K562 (cell line): ENCODE data around the gene SLC4A2. TPM values are rescaled to one million over a fixed set of nuclear protein-coding genes. Genes with fewer than 3 reads are reported as not detected.

Experiments
- ARID1B ChIP-seq: fragments of 450-650 bp; IDR thresholded peaks from 2 replicates; pipeline ENCODE4 v1.6.1; 2016; ENCODE audit warnings: antibody characterized with exemption, mild to moderate bottlenecking, inconsistent platforms
- BRF2 ChIP-seq: IDR thresholded peaks from 3 replicates; pipeline ENCODE4 v1.6.1; 2011; ENCODE audit warnings: borderline replicate concordance, mild to moderate bottlenecking; ENCODE audit not compliant: insufficient read length, insufficient read depth
- CEBPB ChIP-seq: fragments of 450-650 bp; IDR thresholded peaks from 2 replicates; pipeline ENCODE4 v1.6.1; 2016; ENCODE audit warnings: missing genetic modification characterization, missing compliant biosample characterization
- E2F1 ChIP-seq: sonication (generic); formaldehyde crosslinking; IDR thresholded peaks from 2 replicates; pipeline ENCODE4 v1.8.1; 2023; ENCODE audit warnings: mild to moderate bottlenecking, missing genetic modification reagents, moderate library complexity
- HMBOX1 ChIP-seq: sonication (generic); IDR thresholded peaks from 2 replicates; pipeline ENCODE4 v1.6.1; 2016
- L3MBTL2 ChIP-seq: fragments of 450-650 bp; IDR thresholded peaks from 2 replicates; pipeline ENCODE4 v1.6.1; 2016; ENCODE audit warnings: mild to moderate bottlenecking, moderate library complexity
- MXI1 ChIP-seq: IDR thresholded peaks from 2 replicates; pipeline ENCODE4 v1.6.1; 2011; ENCODE audit warnings: low read depth, mild to moderate bottlenecking, improper control_type of control experiment, low read length
- NCOA1 ChIP-seq: fragments of 450-650 bp; IDR thresholded peaks from 2 replicates; pipeline ENCODE4 v1.6.1; 2016; ENCODE audit warnings: low read depth
- NR0B1 ChIP-seq: fragments of 450-650 bp; IDR thresholded peaks from one replicate; pipeline ENCODE4 v1.6.1; 2018; ENCODE audit warnings: mild to moderate bottlenecking, moderate library complexity; ENCODE audit not compliant: partially characterized antibody
- RBFOX2 ChIP-seq: fragments of 200-400 bp; formaldehyde crosslinking; IDR thresholded peaks from 2 replicates; pipeline ENCODE4 v1.6.1; 2017; ENCODE audit warnings: low read depth, mild to moderate bottlenecking, low read length, moderate library complexity
- SUPT5H ChIP-seq: fragments of 450-650 bp; IDR thresholded peaks from 2 replicates; pipeline ENCODE4 v1.6.1; 2016
- TSHZ1 ChIP-seq: fragments of 250-450 bp; sonication (Bioruptor Pico); IDR thresholded peaks from 2 replicates; pipeline ENCODE4 v1.4.0; 2020; ENCODE audit warnings: mild to moderate bottlenecking, moderate library complexity
- ZNF445 ChIP-seq: fragments of 250-450 bp; sonication (Bioruptor Pico); IDR thresholded peaks from 2 replicates; pipeline ENCODE4 v1.4.0; 2020; ENCODE audit warnings: low read depth, mild to moderate bottlenecking, moderate library complexity
- ZNF592 ChIP-seq: fragments of 450-650 bp; IDR thresholded peaks from 2 replicates; pipeline ENCODE4 v1.6.1; 2017; ENCODE audit warnings: antibody characterized with exemption, mild to moderate bottlenecking
- ZSCAN32 ChIP-seq: fragments of 450-650 bp; formaldehyde crosslinking; IDR thresholded peaks from 2 replicates; pipeline ENCODE4 v1.4.0; 2020; ENCODE audit warnings: mild to moderate bottlenecking, moderate library complexity
- polyA plus RNA-seq, 8 experiments: library from polyadenylated mRNA; depleted of rRNA in 4 of 8; stranded (reverse) in 5 of 8; unstranded in 3 of 8; fragments of >200 nt; fragmentation: Nextera tagmentation in 2 of 8; fragmentation: Illumina TruSeq in 1 of 8; extraction: Ambion mirVana in 2 of 8; extraction: Trizol in 1 of 8; gene quantifications; 2 replicates each; pipeline versions ENCODE4 v1.2.1 to v1.2.3, GENCODE V29; 2011 to 2014; ENCODE audit warnings: inconsistent platforms in 1 of 8, missing spikeins in 1 of 8
- total RNA-seq, 7 experiments: library from RNA; depleted of rRNA in 6 of 7; stranded (reverse); fragments of >200 nt in 6 of 7; fragmentation: Illumina TruSeq in 2 of 7; extraction: Trizol in 2 of 7; gene quantifications; 2 replicates each; pipeline versions ENCODE4 v1.2.1 to v1.2.3, GENCODE V29; 2011 to 2021; ENCODE audit warnings: low replicate concordance in 1 of 7

Gene SLC4A2
- total and polyA plus RNA-seq, 9 of the 15 experiments (the other 6 are each of a cell fraction or from before 2014, with no cell fraction given) = 11.4 to 375 (median 130) TPM

- TF ChIP-seq NR0B1 = no peak
- TF ChIP-seq L3MBTL2 = no peak
- TF ChIP-seq NCOA1 = peak; percentile 32; the same call in 1 of the 2 replicates
- no peak for TF ChIP-seq HMBOX1
- TF ChIP-seq BRF2 = no peak
- no peak for TF ChIP-seq E2F1 (CRISPR knock-in tag)
- peak; percentile 79 for TF ChIP-seq SUPT5H
- no peak for TF ChIP-seq ZNF445
- no peak for TF ChIP-seq CEBPB
- no peak for TF ChIP-seq ZNF592
- TF ChIP-seq ZSCAN32 = no peak
- no peak for TF ChIP-seq MXI1
- TF ChIP-seq TSHZ1 (CRISPR knock-in tag) = no peak
- TF ChIP-seq ARID1B = peak; percentile 54; the same call in 1 of the 2 replicates
- peak; percentile 68 for TF ChIP-seq RBFOX2
Measured at GRCh38 chr7:151059367-151060112, at the start of gene SLC4A2 (continued).
